Left lung (tissue), 10 donors: ENCODE measurements around the gene NAV2. TPM values are rescaled to one million over a fixed set of nuclear protein-coding genes. Genes with fewer than 3 reads are reported as not detected.
A peak's percentile ranks its signal among the peaks of the same experiment; 100 is the strongest.

Source experiments
- ATAC-seq: fragments of 200-7000 bp; cut with Tn5 transposase; one replicate; pipeline ENCODE4 v1.9.1; 2020; ENCODE audit warnings: moderate library complexity
- DNase-seq, 4 donors: peaks; one replicate each; pipeline ENCODE4 v3.0.0-alpha.2; 2013 to 2020
- H3K27ac ChIP-seq, 2 donors: fragments of 200-600 bp; sonication (generic) in 1 of 2; one replicate each; pipeline versions ENCODE4 v1.5.0 to v1.8.0; 2020 to 2021
- H3K27me3 ChIP-seq, 2 donors: fragments of 200-600 bp; sonication (generic) in 1 of 2; one replicate each; pipeline versions ENCODE4 v1.5.0 to v1.8.0; 2020 to 2021
- H3K36me3 ChIP-seq, 2 donors: fragments of 200-600 bp; sonication (generic) in 1 of 2; one replicate each; pipeline versions ENCODE4 v1.5.0 to v1.8.0; 2020 to 2021
- H3K4me1 ChIP-seq, 2 donors: fragments of 200-600 bp; one replicate each; pipeline ENCODE4 v1.8.0; 2021
- H3K4me3 ChIP-seq, 2 donors: fragments of 200-600 bp; sonication (generic) in 1 of 2; one replicate each; pipeline versions ENCODE4 v1.5.0 to v1.8.0; 2020 to 2021; ENCODE audit warnings: mild to moderate bottlenecking in 1 of 2
- H3K9me3 ChIP-seq, 2 donors: fragments of 200-600 bp; sonication (generic) in 1 of 2; one replicate each; pipeline versions ENCODE4 v1.5.0 to v1.8.0; 2020 to 2021
- CTCF ChIP-seq, 2 donors: fragments of 200-600 bp; sonication (generic) in 1 of 2; IDR thresholded peaks; one replicate each; pipeline versions ENCODE4 v1.5.0 to v1.8.0; 2021; ENCODE audit warnings: antibody characterized with exemption in 2 of 2
- intact Hi-C, 2 donors: fragments of 100-400 bp; cut with DNase I; formaldehyde crosslinking; loops; one replicate each; pipeline versions ENCODE4 v1.11.2 to v1.14.2; 2022
- polyA plus RNA-seq, 6 donors: library from polyadenylated mRNA; unstranded; fragments of 120-200 nt; gene quantifications; one replicate each; pipeline ENCODE4 v1.2.1, GENCODE V29; 2013; ENCODE audit not compliant: insufficient read length in 6 of 6
- total RNA-seq, 2 donors: library from RNA; stranded (reverse); fragmentation: NEBNext Ultra II Directional; extraction: Animal tissue kit (Norgen Biotek cat#: 25700); gene quantifications; one replicate each; pipeline ENCODE4 v1.2.1, GENCODE V29; 2021
- donor health status: DM: no; HTN: yes; CAD: no.
- donor health status: DM: no; HTN: no; CAD: no.

Gene NAV2
- total and polyA plus RNA-seq, 8 donors, result 18.0 to 59.9 (median 23.1) TPM

- no peak overlapping the region for H3K4me3 ChIP-seq
- no peaks in the 10 kb centered on the region for H3K9me3 ChIP-seq
- H3K36me3 ChIP-seq, result no peaks in the 10 kb centered on the region
- no peaks in the 10 kb centered on the region for H3K27me3 ChIP-seq
- peak; percentile 46 for ATAC-seq
- TF ChIP-seq CTCF (IDR thresholded peaks at IDR 0.05), result no peak
- intact Hi-C loops, result no loop called here
- H3K4me1 ChIP-seq, result no peaks in the 10 kb centered on the region
- H3K27ac ChIP-seq, result no peak overlapping the region
- no peak for DNase-seq
Measured at GRCh38 chr11:20011307-20011951, 298.8 kb downstream of the NAV2 start.

GRCh38 chr11:20013346-20014066 lies 300.9 kb downstream of the NAV2 start:
- H3K27me3 ChIP-seq, result no peaks in the 10 kb centered on the region
- DNase-seq (no peak), ATAC-seq (no peak)
- no peak overlapping the region for H3K4me3 ChIP-seq
- H3K36me3 ChIP-seq, result no peaks in the 10 kb centered on the region
- no peak overlapping the region for H3K27ac ChIP-seq
- TF ChIP-seq CTCF (IDR thresholded peaks at IDR 0.05), result no peak
- no peaks in the 10 kb centered on the region for H3K9me3 ChIP-seq
- intact Hi-C loops, result no loop called here
- no peaks in the 10 kb centered on the region for H3K4me1 ChIP-seq

- DNase-seq (no peak), ATAC-seq (no peak)
- Histone ChIP-seq H3K27ac (no peak overlapping the region), H3K27me3 (no peaks in the 10 kb centered on the region), H3K36me3 (no peaks in the 10 kb centered on the region), H3K4me1 (no peaks in the 10 kb centered on the region), H3K4me3 (no peak overlapping the region), H3K9me3 (no peaks in the 10 kb centered on the region)
- no peak for TF ChIP-seq CTCF (IDR thresholded peaks at IDR 0.05)
- intact Hi-C loops, result no loop called here
Measured at GRCh38 chr11:20014067-20014402, 301.4 kb downstream of the NAV2 start.

- Histone ChIP-seq H3K9me3 (no peaks in the 10 kb centered on the region), H3K4me1 (no peaks in the 10 kb centered on the region), H3K36me3 (no peaks in the 10 kb centered on the region), H3K4me3 (no peak overlapping the region), H3K27ac (no peak overlapping the region), H3K27me3 (no peaks in the 10 kb centered on the region)
- DNase-seq, result no peak
- intact Hi-C loops, result no loop called here
- no peak for TF ChIP-seq CTCF (IDR thresholded peaks at IDR 0.05)
- no peak for ATAC-seq
Measured at GRCh38 chr11:20015101-20015500, 302.5 kb downstream of the NAV2 start.

- Histone ChIP-seq H3K4me1 (no peaks in the 10 kb centered on the region), H3K27me3 (no peaks in the 10 kb centered on the region), H3K4me3 (no peak overlapping the region), H3K36me3 (no peaks in the 10 kb centered on the region), H3K9me3 (no peaks in the 10 kb centered on the region), H3K27ac (no peak overlapping the region)
- TF ChIP-seq CTCF (IDR thresholded peaks at IDR 0.05), result no peak
- intact Hi-C loops, result no loop called here
- DNase-seq, result no peak
- no peak for ATAC-seq
Measured at GRCh38 chr11:20015529-20016427, 303.1 kb downstream of the NAV2 start.
